ENCODE measurements around the gene INTS6L. TPM values are rescaled to one million over a fixed set of nuclear protein-coding genes. Genes with fewer than 3 reads are reported as not detected.

INTS6L gene
- total RNA-seq, 1 experiment from 2014 or later = not detected

DNA sequence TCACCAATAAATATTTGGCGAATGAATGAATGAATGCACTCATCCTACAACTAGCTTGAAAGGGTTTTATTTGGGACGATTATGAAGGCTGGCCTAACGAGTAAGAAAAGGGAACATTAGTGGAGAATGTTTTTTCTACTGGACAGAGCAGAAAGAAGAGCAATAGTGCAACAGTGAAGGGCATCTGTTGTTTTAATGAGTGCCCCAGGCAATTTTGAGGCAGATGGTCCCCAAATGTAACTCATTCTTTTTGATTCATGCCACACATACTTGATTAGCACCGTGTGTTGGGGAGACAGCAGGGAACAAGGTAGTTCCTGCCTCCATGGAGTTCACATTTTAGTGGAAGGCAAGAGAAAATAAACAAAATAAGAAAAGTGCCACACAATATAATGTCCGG is 22.7 kb upstream of the INTS6L start:
- no peaks in the 10 kb centered on the region for H3K4me1 ChIP-seq (replicated peaks; ENCODE audit: insufficient read depth)
- H4K20me1 ChIP-seq (ENCODE audit: insufficient read depth) = no peaks in the 10 kb centered on the region
- no TSS peak for BruUV-seq (replicated peaks)
- no peak overlapping the region for H2AFZ ChIP-seq
- CTCF ChIA-PET = no interaction called here
- no peak overlapping the region for H3K4me2 ChIP-seq
- no peaks in the 10 kb centered on the region for H3F3A ChIP-seq (ENCODE audit: insufficient read depth, low read depth)
- POLR2A ChIA-PET (ENCODE audit: unreplicated experiment) = no interaction called here
- no peaks in the 10 kb centered on the region for H3K79me2 ChIP-seq (ENCODE audit: low read depth)
- no peaks in the 10 kb centered on the region for H3K27me3 ChIP-seq (ENCODE audit: insufficient read depth, low read depth)
- DNase-seq = no peak
- no peaks in the 10 kb centered on the region for H3K9me2 ChIP-seq (ENCODE audit: insufficient read depth)
- no peak overlapping the region for H3K4me3 ChIP-seq
- intact Hi-C loops (cut with micrococcal nuclease; ENCODE audit: unreplicated experiment) = no loop called here
- no peaks in the 10 kb centered on the region for H3K9me3 ChIP-seq (ENCODE audit: insufficient read depth, low read depth)
- no peak overlapping the region for H3K27ac ChIP-seq
- TF ChIP-seq, protein P1, sequence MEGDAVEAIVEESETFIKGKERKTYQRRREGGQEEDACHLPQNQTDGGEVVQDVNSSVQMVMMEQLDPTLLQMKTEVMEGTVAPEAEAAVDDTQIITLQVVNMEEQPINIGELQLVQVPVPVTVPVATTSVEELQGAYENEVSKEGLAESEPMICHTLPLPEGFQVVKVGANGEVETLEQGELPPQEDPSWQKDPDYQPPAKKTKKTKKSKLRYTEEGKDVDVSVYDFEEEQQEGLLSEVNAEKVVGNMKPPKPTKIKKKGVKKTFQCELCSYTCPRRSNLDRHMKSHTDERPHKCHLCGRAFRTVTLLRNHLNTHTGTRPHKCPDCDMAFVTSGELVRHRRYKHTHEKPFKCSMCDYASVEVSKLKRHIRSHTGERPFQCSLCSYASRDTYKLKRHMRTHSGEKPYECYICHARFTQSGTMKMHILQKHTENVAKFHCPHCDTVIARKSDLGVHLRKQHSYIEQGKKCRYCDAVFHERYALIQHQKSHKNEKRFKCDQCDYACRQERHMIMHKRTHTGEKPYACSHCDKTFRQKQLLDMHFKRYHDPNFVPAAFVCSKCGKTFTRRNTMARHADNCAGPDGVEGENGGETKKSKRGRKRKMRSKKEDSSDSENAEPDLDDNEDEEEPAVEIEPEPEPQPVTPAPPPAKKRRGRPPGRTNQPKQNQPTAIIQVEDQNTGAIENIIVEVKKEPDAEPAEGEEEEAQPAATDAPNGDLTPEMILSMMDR (conservative IDR thresholded peaks at IDR 0.05) = no peak
- no peak for TF ChIP-seq EZH2 (IDR thresholded peaks at IDR 0.05; ENCODE audit: low read depth)
- no peaks in the 10 kb centered on the region for H3K36me3 ChIP-seq (ENCODE audit: low read depth)

DNA sequence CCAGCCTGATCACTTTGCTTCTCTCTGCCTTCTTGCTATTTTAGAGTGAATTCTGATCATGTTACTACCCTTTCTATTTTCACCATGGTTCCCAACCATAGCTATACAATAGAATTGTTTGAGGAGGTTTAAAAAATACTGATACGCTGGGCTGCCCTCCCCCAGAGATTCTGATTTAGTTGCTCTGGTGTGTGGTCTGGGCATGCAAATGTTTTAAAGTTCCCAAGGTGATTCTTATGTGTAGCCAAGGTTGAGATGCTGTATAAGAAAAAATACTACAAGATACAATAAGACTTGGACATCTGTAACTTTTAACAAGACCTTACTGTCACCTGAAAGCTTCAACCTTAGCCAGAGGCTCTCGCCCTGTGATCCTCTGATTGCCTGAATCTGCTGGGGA is 22.2 kb upstream of the INTS6L start:
- Histone ChIP-seq H3K27me3 (ENCODE audit: insufficient read depth, low read depth) (no peaks in the 10 kb centered on the region), H2AFZ (no peak overlapping the region), H3K36me3 (ENCODE audit: low read depth) (no peaks in the 10 kb centered on the region), H3K79me2 (ENCODE audit: low read depth) (no peaks in the 10 kb centered on the region), H3K4me1 (replicated peaks; ENCODE audit: insufficient read depth) (no peaks in the 10 kb centered on the region), H3K4me2 (no peak overlapping the region), H3K9me3 (ENCODE audit: insufficient read depth, low read depth) (no peaks in the 10 kb centered on the region), H3K9me2 (ENCODE audit: insufficient read depth) (no peaks in the 10 kb centered on the region; the same call in 1 of the 2 replicates), H3K27ac (no peak overlapping the region), H3F3A (ENCODE audit: insufficient read depth, low read depth) (no peaks in the 10 kb centered on the region), H3K4me3 (no peak overlapping the region), H4K20me1 (ENCODE audit: insufficient read depth) (no peaks in the 10 kb centered on the region)
- intact Hi-C loops (cut with micrococcal nuclease; ENCODE audit: unreplicated experiment) = no loop called here
- TF ChIP-seq EZH2 (IDR thresholded peaks at IDR 0.05; ENCODE audit: low read depth) = no peak
- TF ChIP-seq, protein P1 (conservative IDR thresholded peaks at IDR 0.05) = no peak
- no TSS peak for BruUV-seq (replicated peaks)
- CTCF ChIA-PET = no interaction called here
- POLR2A ChIA-PET (ENCODE audit: unreplicated experiment) = no interaction called here
- DNase-seq = no peak

DNA sequence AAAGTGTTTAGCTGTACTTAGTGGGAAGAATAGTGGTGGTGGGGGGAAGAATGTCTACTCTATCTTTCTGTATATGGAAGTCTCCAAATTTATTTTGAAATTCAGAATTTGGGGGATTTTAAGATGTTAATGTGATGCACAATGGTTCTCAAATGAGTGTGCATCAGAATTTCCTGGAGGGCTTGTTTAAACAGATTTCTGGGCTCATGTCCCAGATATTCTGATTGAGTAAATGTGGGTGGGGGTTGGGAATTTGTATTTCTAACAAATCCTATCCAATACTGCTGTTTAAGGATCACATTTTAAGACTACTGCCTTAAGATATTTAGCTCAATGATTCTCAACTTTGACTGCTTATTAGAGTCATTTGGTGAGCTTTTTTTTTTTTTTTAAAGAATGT is 15.1 kb upstream of the INTS6L start:
- no TSS peak for BruUV-seq (replicated peaks)
- CTCF ChIA-PET = no interaction called here
- H3K4me1 ChIP-seq (replicated peaks; ENCODE audit: insufficient read depth) = no peaks in the 10 kb centered on the region
- no peaks in the 10 kb centered on the region for H3K79me2 ChIP-seq (ENCODE audit: low read depth)
- intact Hi-C loops (cut with micrococcal nuclease; ENCODE audit: unreplicated experiment) = no loop called here
- TF ChIP-seq EZH2 (IDR thresholded peaks at IDR 0.05; ENCODE audit: low read depth) = no peak
- TF ChIP-seq, protein P1 (conservative IDR thresholded peaks at IDR 0.05) = no peak
- H2AFZ ChIP-seq = no peak overlapping the region
- DNase-seq = no peak
- H3K27me3 ChIP-seq (ENCODE audit: insufficient read depth, low read depth) = no peaks in the 10 kb centered on the region
- POLR2A ChIA-PET (ENCODE audit: unreplicated experiment) = no interaction called here
- no peaks in the 10 kb centered on the region for H4K20me1 ChIP-seq (ENCODE audit: insufficient read depth)
- no peaks in the 10 kb centered on the region for H3K36me3 ChIP-seq (ENCODE audit: low read depth)
- no peak overlapping the region for H3K27ac ChIP-seq
- H3K4me2 ChIP-seq = no peak overlapping the region
- H3K4me3 ChIP-seq = no peak overlapping the region
- no peaks in the 10 kb centered on the region for H3F3A ChIP-seq (ENCODE audit: insufficient read depth, low read depth)
- H3K9me3 ChIP-seq (ENCODE audit: insufficient read depth, low read depth) = no peaks in the 10 kb centered on the region
- H3K9me2 ChIP-seq (ENCODE audit: insufficient read depth) = no peaks in the 10 kb centered on the region; the same call in 1 of the 2 replicates

All from PC-9 (cell line).